IPS-NIHi7 (cell line): ENCODE results near the gene TMEM203.
"Not testable (repeated sequence)": the region's sequence is repeated elsewhere in the genome, so short reads cannot be mapped to it uniquely, and the experiment has no call there.

Experiments
- DNase-seq: peaks from one replicate; pipeline ENCODE4 v3.0.0; 2012; ENCODE audit warnings: mixed read lengths; ENCODE audit errors: extremely low spot score

TMEM203 gene, protein sequence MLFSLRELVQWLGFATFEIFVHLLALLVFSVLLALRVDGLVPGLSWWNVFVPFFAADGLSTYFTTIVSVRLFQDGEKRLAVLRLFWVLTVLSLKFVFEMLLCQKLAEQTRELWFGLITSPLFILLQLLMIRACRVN

DNA sequence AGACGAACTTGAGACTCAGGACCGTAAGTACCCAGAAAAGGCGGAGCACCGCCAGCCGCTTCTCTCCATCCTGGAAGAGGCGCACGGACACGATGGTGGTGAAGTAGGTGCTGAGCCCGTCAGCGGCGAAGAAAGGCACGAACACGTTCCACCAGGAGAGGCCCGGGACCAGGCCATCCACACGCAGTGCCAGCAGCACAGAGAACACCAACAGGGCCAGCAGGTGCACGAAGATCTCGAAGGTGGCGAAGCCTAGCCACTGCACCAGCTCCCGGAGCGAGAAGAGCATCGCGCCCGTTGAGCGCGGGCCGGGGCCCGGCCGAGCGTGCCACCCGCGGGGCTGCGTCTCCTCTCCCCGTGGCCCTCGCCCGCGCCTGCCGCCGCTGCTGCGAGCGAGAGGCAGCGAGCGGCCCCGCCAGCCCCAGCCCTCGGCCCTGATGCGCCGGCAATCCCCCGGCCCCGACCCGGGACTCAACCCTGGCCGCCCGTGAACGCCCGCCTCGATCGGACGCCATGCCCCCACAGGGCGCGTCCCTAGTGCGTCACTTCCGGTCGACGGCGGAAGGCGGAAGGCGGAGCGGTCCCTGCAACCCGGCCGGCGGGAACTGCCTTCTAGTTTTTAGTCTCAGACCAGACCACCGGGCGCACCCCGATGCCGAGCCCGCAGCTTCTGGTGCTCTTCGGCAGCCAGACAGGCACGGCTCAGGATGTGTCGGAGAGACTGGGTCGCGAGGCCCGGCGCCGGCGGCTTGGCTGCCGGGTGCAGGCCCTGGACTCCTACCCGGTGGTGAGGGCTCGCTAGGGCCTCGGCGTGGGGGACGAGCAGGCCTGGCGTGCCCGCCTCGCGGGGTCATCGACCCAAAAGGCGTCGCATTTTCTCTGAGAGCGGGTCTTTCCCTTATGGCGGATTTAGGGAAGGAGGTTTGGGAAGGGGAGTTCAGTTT is at the start of gene TMEM203, which contains the start of gene NDOR1:
Gene TMEM203 (minus strand): TSS at position 523 of the 944 bp plus-strand sequence. CDS start 234 bp downstream, at position 289.
Gene NDOR1 (plus strand): TSS at position 575 of the 944 bp plus-strand sequence. CDS start 78 bp downstream, at position 653.
- peak; percentile 92 for DNase-seq

DNA sequence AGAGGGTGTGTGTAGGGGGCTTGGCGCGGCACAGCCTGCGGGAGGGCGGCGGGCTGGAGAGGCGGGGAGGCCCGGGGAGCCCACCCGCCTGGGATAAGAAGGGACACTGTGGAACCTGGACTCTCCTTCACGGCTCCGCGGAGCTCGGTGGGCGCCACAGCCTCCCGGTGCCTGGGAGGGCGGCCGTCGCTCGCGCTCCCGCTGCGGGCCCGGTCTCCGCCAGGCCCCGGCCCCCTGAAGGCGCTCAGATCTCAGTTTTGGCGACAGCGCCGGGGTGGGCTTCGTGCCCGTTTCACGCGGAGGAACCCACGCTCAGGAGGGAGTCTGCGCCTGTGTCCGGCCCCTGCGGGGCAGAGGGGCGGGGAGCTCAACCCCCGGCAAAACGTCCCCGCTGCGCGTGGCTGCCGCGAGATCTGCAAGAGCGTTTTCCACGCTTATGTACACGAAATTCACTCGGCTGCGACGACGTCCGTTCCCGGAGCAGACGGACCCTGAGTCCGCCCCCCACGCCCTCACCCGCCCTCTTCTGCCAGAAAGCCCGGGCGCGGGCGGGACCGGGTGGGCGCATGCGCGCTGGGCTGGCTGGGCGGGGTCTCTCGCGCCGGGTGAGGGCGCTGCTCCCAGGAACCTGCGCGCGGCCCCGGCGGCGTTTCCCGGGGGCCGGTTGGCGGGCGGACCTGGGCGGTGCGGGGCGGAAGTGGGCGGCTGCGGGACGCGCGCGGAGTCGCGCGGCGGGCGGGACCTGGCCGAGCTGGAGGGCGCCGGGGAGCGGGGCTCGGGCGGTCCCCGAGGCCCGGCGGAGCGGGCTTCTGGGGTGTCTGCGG is 49.4 kb upstream of the TMEM203 start, which contains the start of gene NELFB:
Gene NELFB (plus strand): TSS at position 704 of the 824 bp plus-strand sequence.
- DNase-seq: peak; percentile 99

DNA sequence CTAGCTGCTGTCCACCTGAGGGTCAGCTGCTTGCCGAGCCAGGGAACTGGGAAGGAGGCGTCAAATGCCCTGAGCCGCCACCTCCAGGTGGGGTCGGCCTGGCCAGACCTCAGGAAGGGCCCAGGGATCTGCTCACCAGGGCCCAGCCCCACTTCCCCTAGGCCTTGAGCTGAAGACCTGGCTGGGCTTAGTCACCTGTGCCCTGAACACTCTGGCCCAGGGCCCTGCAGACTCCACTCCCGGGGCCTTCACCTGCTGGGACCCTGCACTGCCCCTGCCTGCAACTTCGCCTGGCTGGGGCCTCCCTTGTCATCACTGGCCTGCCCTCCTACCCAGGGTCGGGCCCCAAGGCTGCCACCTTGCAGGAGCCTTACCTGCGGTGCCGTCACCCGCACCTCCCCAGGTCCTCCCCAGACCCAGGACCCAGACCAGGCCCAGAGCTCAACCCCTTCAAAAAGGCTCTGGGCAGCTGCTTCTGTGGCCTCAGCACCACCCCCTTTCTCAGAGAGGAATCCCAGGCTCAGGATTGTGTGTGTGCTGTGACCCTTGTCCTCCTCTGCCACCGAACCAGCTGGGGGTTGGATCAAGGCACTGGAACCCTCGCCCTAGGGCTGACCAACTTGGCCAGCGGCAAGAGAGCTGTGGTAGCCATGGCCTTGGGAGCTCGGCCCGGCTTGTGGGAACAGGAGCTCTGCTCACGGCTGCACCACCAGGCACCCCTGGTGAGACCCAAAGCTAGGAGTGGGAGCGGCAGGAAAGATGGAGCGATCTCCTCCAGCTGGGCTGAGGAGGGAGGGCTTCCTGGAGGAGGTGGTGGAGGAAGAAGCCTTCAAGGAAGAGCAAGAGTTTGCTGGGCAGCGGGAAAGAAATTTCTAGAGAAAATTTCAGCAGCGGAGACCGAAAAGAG is 48.5 kb upstream of the TMEM203 start:
- no peak for DNase-seq

DNA sequence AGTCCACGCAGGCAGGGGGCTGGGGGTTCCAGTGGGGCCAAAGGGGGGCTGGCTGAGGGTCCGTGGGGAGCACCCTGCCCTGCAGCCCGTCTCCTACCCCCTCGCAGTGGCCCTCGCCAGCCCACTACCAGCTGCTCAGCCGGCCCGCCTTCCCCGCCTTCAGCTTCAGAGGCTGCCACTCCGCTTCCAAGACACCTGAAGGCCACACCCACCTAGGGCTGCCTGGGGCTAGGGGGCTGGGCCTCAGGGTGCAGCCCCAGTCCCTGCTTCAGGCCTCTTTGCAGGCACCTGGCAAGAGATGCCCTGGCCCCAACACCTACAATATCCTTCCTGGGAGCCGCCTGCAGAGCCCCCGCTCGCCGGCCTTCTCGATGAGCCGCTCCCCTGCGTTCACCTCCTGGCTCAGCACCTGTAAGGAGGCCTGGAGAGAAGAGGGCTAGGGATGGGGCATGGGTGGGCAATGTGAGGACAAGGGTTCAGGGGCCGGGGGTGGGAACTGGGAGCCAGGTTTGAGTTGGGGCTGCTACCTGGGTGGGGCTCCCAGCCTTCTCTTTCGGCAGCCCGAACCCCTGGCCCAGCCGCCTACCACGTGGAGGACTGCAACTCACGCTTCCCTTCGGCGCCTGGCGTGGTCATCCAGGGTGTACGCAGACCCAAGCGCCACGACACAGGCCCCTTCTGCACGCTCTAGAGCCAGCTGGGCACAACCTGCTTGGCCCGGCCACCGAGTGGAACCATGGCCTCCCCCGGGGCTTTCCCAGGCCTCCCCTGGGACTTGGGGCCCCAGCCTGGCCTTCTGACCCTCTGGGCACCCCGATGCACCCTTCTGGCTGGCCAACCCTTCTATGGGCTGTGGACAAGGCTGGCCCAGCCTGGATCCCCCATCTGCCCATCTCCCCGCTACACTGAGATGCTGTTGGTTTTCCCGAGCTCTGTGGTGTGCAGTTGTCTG is 47.4 kb upstream of the TMEM203 start:
- peak; percentile 58 for DNase-seq

DNA sequence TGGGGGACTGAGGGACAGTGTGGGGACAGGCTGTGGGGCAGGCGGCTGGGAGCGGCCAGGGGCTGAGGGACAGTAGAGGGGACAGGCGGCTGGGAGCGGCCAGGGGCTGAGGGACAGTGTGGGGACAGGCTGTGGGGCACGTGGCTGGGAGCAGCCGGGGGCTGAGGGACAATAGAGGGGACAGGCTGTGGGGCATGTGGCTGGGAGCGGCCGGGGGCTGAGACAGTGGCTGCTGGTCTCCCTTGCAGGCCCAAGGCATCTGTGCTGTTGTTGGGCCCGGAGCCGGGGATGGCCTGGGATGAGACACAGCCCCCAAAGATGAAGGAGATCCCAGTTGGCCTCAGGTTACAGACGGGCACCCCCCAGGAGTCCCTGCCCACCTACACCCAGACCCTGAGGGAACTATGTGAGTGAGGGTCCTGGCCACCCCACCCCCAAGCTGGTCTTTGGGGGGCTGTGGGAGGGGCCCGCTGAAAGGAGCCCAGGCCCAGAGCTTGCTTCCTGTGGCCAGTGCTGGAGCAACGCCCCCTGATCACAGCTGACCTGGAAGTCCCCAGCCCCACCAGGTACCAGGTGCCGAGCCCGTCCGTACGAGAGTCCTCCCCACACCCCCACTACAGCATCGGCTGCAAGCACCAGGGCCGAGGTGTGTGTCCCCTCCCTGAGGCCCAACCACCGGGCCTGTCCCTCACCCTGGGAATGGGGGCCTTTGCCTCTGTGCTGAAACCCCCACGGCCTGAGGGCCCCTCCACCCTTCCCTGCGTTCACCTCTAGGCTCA is 46.2 kb upstream of the TMEM203 start:
- no peak for DNase-seq

DNA sequence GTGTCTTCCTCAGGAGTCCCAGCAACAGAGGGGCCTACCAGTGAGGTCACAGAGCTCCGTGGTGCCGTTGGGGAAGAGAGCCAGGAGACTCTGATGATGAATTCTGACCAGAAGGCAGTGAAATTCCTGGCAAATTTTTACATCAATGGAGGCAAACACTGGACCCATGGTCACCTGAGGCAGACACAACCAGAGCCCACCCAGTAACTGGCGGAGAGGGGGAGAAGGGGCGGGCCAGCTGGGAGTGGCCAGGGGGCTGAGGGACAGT is 45.7 kb upstream of the TMEM203 start, which contains the start of gene STPG3:
Gene STPG3 (plus strand): TSS at position 93 of the 268 bp plus-strand sequence. CDS start 1 bp downstream, at position 94.
- no peak for DNase-seq

DNA sequence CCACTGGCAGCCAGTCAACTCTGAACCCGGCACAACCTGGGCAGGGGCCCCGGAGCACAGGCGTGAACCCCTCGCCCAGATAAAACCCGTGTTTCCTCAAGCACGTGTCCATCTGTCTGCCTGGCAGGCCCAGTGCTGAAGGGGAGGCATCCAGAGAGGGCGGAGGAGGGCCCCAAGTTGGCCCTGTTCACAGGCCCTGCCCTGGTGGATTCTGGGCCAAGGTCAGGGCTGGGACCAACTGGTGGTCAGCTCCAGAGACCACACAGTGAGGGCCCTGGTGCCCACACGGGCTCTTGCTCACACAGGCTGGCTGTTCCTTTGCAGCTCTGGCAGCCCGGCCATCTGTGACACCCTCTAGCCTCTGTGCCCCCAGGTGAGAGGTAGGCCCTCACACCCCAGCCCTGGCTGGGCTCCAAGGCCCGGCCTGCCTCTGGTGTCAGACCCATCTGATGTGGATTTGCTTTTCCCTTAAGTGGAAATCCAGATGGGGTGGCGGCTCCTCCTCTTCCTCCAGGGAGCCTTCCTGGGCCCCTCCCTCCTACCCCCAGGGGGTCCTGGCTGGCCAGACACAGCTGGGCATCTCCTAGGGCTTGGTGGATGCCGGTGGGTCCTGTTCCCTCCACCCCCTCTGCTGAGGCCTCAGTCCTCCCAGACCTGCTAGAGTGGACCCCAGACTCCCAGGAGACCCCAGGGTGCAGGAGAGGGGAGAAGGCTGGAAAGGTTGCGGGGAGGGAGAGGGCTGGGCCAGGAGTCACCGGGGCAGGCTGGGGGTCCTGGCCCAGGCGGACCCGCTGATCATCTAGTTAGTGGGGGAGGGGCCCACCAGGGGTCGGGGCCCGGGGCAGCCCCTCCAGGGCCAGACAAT is 45.1 kb upstream of the TMEM203 start:
- no peak for DNase-seq

DNA sequence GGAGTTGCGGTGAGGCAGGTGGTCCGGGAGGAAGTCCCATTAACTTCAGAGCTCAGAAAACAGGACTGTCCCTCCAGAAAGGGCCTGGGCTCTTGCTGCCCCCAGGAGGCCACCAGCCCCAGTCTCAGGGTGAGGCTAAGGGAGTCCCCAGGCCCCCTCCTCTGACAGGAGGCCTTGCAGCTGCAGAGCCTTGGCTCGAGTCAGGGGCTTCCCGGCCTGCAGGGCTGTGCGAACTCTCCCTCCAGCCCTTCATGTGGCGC is 42.4 kb upstream of the TMEM203 start:
- DNase-seq: no peak

DNA sequence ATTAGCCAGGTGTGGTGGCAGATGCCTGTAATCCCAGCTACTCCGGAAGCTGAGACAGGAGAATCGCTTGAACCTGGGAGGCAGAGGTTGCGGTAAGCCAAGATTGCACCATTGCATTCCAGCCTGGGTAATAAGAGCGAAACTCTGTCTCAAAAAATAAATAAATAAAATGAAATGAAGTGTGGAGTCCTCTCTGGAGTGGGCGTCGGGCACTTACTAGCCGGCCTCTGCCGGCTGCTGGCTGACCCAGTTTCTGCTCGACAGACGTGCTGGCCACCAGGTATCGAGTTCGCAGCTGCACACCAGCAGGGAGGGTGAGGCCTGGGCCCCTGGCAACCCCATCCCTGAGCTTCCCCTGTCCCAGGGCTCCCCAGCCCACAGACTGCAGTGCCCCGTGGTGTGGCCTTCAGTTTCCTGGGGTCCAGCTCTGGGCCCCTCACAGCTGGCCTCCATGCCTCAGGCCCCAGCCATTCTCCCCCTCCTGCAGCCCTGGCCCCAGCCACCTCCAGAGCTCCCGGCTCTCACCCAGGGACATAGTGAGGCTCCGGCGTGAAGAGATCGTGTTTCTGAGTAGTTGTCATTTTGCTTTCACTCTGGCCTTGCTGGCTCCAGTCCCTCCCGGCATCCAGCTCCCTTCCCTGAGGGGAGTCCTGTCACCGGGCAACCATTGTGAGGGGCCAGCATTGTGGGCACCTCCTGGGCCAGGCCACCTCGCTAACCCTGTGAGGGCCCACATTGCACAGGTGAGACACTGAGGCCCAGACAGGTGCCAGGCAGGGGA is 41.9 kb upstream of the TMEM203 start:
- DNase-seq: no peak

DNA sequence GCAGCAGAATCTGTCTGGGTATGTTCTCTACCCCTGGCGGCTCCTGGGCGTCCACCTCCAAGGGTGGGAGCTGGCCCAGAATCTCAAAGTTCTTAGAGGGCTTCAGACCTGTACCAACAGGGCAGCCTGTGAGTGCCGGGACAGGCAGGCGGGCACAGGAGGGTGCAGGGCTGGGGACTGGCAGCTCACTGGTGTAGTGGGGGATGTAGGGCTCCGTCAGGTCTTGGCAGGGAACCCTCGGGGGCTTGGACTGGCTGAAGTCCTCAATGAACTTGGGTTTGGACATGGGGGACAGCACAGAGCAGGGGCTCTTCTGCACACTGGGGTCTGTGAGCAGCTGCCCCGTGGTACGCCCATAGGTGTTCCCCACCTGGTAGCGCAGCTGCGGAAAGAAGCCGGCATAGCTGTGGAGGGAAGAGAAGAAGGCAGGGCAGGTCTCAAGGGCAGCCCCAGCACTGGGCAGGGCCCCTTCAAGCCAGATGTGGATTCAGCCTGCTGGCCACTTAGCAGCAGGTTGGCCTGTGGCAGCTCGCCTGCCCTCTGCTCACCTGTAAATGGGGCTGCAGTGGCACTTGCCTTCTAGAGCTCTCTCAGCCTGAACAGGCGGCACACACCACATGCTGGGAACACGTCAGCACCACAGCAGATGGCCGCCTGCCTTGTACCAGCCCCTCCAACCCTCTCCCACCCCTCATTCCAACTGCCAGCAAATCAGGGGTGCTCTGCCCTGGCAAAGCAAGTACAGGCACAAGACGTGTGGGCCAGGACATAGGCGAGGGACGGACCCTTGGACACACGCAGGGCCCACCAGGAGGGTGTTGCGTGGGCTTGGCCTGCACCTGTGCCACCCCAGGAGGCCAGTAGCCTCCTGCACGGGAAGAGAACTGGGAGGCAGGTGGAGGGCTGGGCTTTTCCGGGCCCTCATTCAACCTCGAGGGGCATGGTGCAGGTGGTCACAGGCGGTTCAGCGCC is 40.3 kb upstream of the TMEM203 start:
- DNase-seq: no peak

DNA sequence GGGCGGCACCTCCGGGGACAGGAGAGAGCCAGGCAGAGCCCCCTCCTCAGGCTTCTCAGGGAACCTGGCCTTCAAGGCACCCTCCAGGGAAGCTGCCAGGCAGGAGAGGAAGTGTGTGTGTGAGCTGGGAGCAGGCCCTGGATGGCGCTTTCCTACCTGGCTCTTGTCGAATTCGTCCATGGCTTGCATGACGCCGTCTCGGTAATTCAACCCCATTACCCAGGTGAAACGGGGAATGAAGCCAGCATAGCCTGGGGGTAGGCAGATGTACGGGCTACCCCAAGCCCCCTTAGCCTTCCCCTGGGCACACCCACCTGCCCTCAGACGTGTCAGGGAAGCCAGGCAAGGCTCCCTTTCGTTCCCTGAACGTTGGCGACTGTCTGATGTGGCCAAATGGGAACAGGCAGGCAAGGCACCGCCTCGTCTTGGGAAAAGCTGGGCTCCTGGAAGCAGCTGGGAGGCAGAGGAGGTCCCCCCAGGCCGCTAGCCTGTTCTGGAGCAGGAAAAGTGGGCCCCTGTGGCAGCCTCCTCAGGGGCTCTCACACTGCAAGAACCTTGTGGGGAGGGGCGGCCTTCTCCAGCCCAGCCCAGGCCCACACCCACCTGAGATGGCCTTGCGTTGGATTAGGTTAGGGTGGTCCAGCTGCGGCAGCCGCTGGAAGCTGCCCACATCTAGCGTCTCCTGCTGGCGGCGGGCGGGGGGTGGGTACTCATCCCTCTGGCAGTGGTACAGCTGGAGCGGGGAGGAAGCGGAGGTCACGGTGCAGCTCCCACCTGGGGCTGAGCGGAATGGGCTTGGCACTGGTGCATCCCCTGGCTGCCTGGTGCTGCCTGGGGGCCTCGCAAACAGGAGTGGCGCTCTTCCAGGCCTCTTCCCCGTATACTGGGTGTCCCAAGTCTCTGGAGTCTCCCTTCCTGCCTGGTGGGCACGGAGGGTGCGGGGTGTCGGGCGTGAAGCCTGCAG is 39.3 kb upstream of the TMEM203 start:
- no peak for DNase-seq

DNA sequence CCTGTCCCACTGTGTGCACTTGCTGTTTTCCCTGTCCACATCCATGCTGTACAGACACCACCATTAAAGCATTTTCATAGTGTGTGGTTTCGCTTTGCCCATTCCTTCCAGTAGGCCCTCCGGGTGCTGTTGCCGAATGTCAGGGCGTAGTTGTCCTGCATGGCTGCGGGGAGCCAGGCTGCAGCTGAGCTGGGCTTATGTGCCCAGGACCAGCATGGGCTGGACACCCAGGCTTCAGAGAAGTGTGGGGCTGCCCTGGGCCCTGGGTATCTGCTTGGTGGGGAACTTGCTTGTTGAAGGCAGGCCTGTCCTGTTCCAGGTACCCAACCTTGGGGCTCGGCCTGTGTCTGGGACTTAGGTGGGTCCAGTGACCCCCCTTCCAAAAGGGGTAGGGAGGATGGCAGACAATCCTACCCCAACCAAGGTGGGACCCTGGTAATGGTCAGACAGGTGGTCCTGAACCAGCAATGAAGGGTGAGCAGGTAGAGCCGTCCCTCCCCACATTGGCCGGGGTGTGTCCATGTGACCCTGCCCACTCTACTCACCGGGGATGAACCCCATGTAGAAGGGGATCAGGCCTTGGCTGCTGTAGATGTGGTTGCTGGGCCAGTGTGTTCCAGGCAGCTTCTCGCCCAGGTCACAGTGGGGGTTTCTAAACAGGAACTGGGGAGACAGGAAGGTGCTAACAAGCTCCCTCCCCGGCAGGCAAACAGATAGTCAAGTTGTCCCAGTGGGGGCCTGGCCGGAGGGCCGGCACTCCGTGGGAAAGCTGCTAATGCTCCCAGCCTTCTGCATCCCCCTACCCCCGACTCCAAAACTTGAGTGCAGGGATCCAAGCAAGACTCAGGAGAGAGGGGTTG is 38.4 kb upstream of the TMEM203 start:
- no peak for DNase-seq

DNA sequence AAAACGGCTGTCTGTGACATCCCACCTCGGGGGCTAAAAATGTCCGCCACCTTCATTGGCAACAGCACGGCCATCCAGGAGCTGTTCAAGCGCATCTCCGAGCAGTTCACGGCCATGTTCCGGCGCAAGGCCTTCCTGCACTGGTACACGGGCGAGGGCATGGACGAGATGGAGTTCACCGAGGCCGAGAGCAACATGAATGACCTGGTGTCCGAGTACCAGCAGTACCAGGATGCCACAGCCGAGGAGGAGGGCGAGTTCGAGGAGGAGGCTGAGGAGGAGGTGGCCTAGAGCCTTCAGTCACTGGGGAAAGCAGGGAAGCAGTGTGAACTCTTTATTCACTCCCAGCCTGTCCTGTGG is 37.8 kb upstream of the TMEM203 start:
- DNase-seq: not testable (repeated sequence)
